ENCODE results near the gene NCOA3.

DNA sequence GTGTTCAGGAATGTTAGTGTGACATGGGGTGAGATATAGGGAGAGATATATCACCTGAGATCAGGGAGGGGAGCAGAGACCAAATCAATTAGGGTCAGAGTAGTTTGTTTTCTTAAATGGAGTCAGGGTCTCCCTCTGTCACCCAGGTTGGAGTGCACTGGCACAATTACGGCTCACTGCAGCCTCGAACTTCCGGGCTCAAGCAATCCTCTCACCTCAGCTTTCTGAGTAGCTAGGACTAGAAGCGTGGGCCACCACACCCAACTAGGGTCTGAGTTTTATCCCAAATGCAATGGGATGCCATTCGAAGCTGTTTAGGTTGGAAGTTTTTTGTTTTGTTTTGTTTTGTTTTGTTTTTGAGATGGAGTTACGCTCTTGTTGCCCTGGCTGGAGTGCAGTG, 3.1 kb upstream of the NCOA3 start:
- TF ChIP-seq, protein P1, sequence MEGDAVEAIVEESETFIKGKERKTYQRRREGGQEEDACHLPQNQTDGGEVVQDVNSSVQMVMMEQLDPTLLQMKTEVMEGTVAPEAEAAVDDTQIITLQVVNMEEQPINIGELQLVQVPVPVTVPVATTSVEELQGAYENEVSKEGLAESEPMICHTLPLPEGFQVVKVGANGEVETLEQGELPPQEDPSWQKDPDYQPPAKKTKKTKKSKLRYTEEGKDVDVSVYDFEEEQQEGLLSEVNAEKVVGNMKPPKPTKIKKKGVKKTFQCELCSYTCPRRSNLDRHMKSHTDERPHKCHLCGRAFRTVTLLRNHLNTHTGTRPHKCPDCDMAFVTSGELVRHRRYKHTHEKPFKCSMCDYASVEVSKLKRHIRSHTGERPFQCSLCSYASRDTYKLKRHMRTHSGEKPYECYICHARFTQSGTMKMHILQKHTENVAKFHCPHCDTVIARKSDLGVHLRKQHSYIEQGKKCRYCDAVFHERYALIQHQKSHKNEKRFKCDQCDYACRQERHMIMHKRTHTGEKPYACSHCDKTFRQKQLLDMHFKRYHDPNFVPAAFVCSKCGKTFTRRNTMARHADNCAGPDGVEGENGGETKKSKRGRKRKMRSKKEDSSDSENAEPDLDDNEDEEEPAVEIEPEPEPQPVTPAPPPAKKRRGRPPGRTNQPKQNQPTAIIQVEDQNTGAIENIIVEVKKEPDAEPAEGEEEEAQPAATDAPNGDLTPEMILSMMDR (IDR thresholded peaks at IDR 0.05), result no peak
- no peak for TF ChIP-seq EP300 (IDR thresholded peaks at IDR 0.05)
